ENCODE results near the gene ARMH3. TPM values are rescaled to one million over a fixed set of nuclear protein-coding genes. Genes with fewer than 3 reads are reported as not detected.

ARMH3 gene
- total and polyA plus RNA-seq, 10 of the 15 experiments (the other 5 are each of a cell fraction or from before 2014, with no cell fraction given), result 13.0 to 33.0 (median 16.4) TPM

DNA sequence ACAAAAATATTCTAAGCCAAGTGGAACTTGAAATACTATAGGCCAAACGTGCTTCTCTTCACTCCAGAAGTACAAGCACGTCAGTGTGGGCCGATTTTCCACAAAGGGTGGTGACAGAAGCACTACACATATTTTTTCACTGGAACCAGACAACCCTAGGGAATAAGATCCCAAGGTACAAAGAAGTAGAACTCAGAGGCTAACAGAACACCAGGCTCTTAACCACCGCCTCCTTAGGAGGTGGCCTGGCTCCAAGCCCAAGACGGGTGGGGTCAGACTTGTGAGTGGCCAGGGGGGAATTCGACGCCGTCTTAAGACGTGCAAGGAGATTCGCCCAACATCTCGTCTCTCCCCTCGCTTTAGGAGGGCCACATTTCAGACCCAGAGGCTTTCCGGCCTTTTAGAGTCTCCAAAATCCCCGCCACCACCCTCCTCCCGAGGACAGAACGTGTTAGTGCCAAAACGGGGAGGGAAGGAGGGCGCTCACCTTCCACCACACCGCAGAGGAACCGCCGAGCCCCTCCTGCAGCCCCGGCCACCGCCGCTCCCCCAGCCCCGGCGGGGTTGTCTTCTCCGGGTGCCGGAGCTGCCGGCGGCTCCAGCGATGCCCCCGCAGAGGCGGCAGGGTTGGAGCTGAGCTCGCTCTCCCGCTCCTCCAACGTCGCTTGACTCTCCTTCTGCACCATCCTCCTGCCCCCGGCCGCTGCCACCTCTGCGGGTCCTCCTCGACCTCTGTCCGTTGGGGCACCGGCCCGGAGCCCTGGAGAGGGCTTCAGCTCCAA lies 238.4 kb downstream of the ARMH3 start (continued):
- peak; percentile 34; the same call in 1 of the 2 replicates for TF ChIP-seq SIN3A (IDR thresholded peaks at IDR 0.05; ENCODE audit: low read depth, low read length)
- TF ChIP-seq ZNF622 (IDR thresholded peaks at IDR 0.05), result no peak
- TF ChIP-seq CBX3 (IDR thresholded peaks at IDR 0.05; ENCODE audit: borderline replicate concordance, low read depth), result no peak
- TF ChIP-seq E4F1 (IDR thresholded peaks at IDR 0.05; ENCODE audit: borderline replicate concordance, partially characterized antibody), result no peak
- TF ChIP-seq MTA2 (IDR thresholded peaks at IDR 0.05; ENCODE audit: low read depth), result no peak
- no peak for TF ChIP-seq PML (IDR thresholded peaks at IDR 0.05; ENCODE audit: low read length)

DNA sequence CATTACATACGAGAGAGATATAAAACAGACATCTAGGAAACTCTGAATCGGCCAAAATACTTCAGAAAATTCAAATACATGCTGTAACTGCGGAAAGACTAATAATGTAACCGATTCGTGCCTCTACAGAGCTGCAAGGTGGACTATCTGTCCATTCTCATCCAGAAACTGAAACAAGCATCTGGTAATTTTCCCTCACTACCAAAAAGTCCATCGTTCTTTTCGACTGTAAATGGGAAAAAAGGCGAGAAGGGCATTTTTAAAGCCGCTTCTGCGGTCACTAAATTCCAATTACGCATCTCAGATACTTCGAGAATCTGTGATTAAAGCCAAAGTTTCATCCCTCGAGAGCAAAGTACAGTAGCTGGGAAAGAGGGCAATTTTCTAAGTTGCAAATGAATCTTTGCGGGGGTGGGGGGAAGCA lies 239.0 kb downstream of the ARMH3 start:
- H3K36me3 ChIP-seq (ENCODE audit: control insufficient read depth in 2 of 2, insufficient read depth in 2 of 2, low read length in 1 of 2), result peaks cover 0 to 20% of the 10 kb centered on the region in 2 experiments; a peak in 3 of 4 replicates
- no peak overlapping the region for H2AFZ ChIP-seq (ENCODE audit: control insufficient read depth, low read depth, low read length)
- in situ Hi-C loops (cut with MboI), result no loop called here
- CTCF ChIA-PET, result interaction anchor here (1.0 to 4.0 kb wide), 5 partner anchors 24 to 193 kb away, joined by 3 to 31 read pairs (median 10); no protein-coding TSS in a partner anchor
- no TSS peak for BruUV-seq (replicated peaks)
- H3K4me2 ChIP-seq (ENCODE audit: control insufficient read depth, insufficient read depth), result peak overlapping the region; percentile 62
- RAD21 ChIA-PET (ENCODE audit: unreplicated experiment), result interaction anchor here (0.6 to 1.8 kb wide), 6 partner anchors 16 to 85 kb away, joined by 3 to 7 read pairs (median 3); partner anchors contain the start of genes KCNIP2 and NPM3
- no peaks in the 10 kb centered on the region for H3K27me3 ChIP-seq (replicated peaks in 1 of 2; ENCODE audit: control insufficient read depth in 2 of 2, insufficient read depth in 2 of 2, low read length in 1 of 2)
- DNase-seq (ENCODE audit: low read depth, low spot score), result no peak
- peaks cover 11% of the 10 kb centered on the region; the same call in 1 of the 2 replicates for H3K4me1 ChIP-seq (ENCODE audit: control insufficient read depth, insufficient read depth, low read length)
- POLR2A ChIA-PET, result interaction anchor here (0.6 to 1.1 kb wide), 10 partner anchors 17 to 235 kb away, joined by 3 to 7 read pairs (median 4); partner anchors contain the start of gene FBXW4
- H3K4me3 ChIP-seq, result peak overlapping the region; percentile 81
- SMC1A ChIA-PET (ENCODE audit: uncharacterized antibody, unreplicated experiment), result interaction anchor here (0.7 to 1.8 kb wide), 5 partner anchors 22 to 192 kb away, joined by 3 to 5 read pairs (median 3); partner anchors contain the start of genes KCNIP2 and NPM3
- H4K20me1 ChIP-seq (ENCODE audit: control insufficient read depth, insufficient read depth), result peaks cover 18% of the 10 kb centered on the region; the same call in 1 of the 2 replicates
- no peak for ATAC-seq
- intact Hi-C loops (cut with micrococcal nuclease; ENCODE audit: unreplicated experiment), result no loop called here
- peaks cover 76% of the 10 kb centered on the region for H3K79me2 ChIP-seq (ENCODE audit: control insufficient read depth, insufficient read depth, low read length)
- peak overlapping the region; percentile 95 for H3K27ac ChIP-seq (ENCODE audit: control insufficient read depth, insufficient read depth)
- FAIRE-seq, result no peak
- H3K9me3 ChIP-seq (replicated peaks; ENCODE audit: control insufficient read depth, insufficient read depth, low read length), result no peaks in the 10 kb centered on the region
- peak overlapping the region; percentile 96 for H3K9ac ChIP-seq (ENCODE audit: control insufficient read depth, insufficient read depth, low read length)
- 0% methylated on average over 14 of the region's 14 CpGs for WGBS (ENCODE audit: insufficient coverage, insufficient replicate concordance, low lambda C conversion rate, missing lambda C conversion rate)
- 0 out of 2 replicates have a peak, but pooled peaks have one; percentile 46 for TF ChIP-seq DPF2 (IDR thresholded peaks at IDR 0.05)
- peak; percentile 44; the same call in 1 of the 2 replicates for TF ChIP-seq BMI1 (IDR thresholded peaks at IDR 0.05; ENCODE audit: borderline replicate concordance)
- TF ChIP-seq KDM1A (IDR thresholded peaks at IDR 0.05; ENCODE audit: borderline replicate concordance), result no peak
- no peak for TF ChIP-seq TBL1XR1 (IDR thresholded peaks at IDR 0.05; ENCODE audit: low read depth, low read length)
- TF ChIP-seq CTCF (IDR thresholded peaks at IDR 0.05 in 2 of 3, conservative IDR thresholded peaks at IDR 0.05 in 1 of 3; ENCODE audit: control insufficient read depth in 2 of 3, extremely low read depth in 1 of 3, insufficient read depth in 1 of 3, low read depth in 3 of 3, low read length in 3 of 3), result no peak
- TF ChIP-seq, protein P1, sequence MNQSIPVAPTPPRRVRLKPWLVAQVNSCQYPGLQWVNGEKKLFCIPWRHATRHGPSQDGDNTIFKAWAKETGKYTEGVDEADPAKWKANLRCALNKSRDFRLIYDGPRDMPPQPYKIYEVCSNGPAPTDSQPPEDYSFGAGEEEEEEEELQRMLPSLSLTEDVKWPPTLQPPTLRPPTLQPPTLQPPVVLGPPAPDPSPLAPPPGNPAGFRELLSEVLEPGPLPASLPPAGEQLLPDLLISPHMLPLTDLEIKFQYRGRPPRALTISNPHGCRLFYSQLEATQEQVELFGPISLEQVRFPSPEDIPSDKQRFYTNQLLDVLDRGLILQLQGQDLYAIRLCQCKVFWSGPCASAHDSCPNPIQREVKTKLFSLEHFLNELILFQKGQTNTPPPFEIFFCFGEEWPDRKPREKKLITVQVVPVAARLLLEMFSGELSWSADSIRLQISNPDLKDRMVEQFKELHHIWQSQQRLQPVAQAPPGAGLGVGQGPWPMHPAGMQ (IDR thresholded peaks at IDR 0.05; ENCODE audit: borderline replicate concordance), result no peak
- TF ChIP-seq EGR1 (IDR thresholded peaks at IDR 0.05; ENCODE audit: borderline replicate concordance in 1 of 2, low read depth in 2 of 2, low read length in 2 of 2), result peak in 1 of 2 experiments; percentile 83; a peak in 1 of 3 replicates
- TF ChIP-seq ELK1 (IDR thresholded peaks at IDR 0.05; ENCODE audit: low read depth, low read length), result no peak
